Kidney (tissue), 14 donors: ENCODE measurements around the gene ADGRL3. TPM values are rescaled to one million over a fixed set of nuclear protein-coding genes. Genes with fewer than 3 reads are reported as not detected.

Experiments used
- DNase-seq, 5 donors: peaks; one replicate each; pipeline ENCODE4 v3.0.0-alpha.2; 2013 to 2020
- FAIRE-seq: peaks from 2 replicates; lab custom pipeline; 2012; peaks lifted over from hg19 to GRCh38; lab: Jason Lieb, UNC
- H3K27ac ChIP-seq, 2 donors: one replicate each; pipeline ENCODE4 v1.7.0; 2013; ENCODE audit warnings: low read depth in 2 of 2, low read length in 2 of 2, inconsistent platforms in 1 of 2
- H3K27me3 ChIP-seq: one replicate; pipeline ENCODE4 v1.7.1; 2013; ENCODE audit warnings: low read length, inconsistent platforms; ENCODE audit not compliant: control insufficient read depth, insufficient read depth
- H3K36me3 ChIP-seq, 3 donors: one replicate each; pipeline versions ENCODE4 v1.7.0 to v1.7.1; 2013; ENCODE audit warnings: low read length in 3 of 3, control low read depth in 1 of 3, inconsistent platforms in 1 of 3; ENCODE audit not compliant: insufficient read depth in 3 of 3, control insufficient read depth in 2 of 3
- H3K4me1 ChIP-seq, 3 donors: one replicate each; pipeline versions ENCODE4 v1.7.0 to v1.7.1; 2013; ENCODE audit warnings: low read length in 3 of 3, inconsistent platforms in 1 of 3, low read depth in 1 of 3; ENCODE audit not compliant: control insufficient read depth in 2 of 3, insufficient read depth in 2 of 3
- H3K4me3 ChIP-seq, 3 donors: one replicate each; pipeline versions ENCODE4 v1.7.0 to v1.8.1; 2013; ENCODE audit warnings: low read length in 3 of 3, control low read depth in 1 of 3, inconsistent platforms in 1 of 3
- H3K9ac ChIP-seq, 3 donors: one replicate each; pipeline versions ENCODE4 v1.7.0 to v1.7.1; 2013; ENCODE audit warnings: low read length in 3 of 3, control low read depth in 1 of 3, inconsistent platforms in 1 of 3
- H3K9me3 ChIP-seq, 3 donors: one replicate each; pipeline versions ENCODE4 v1.7.0 to v1.7.1; 2013; ENCODE audit warnings: low read length in 3 of 3, control low read depth in 1 of 3, inconsistent platforms in 1 of 3; ENCODE audit not compliant: control insufficient read depth in 2 of 3, insufficient read depth in 1 of 3
- intact Hi-C: fragments of 100-400 bp; cut with DNase I; formaldehyde crosslinking; loops from one replicate; pipeline ENCODE4 v1.11.1; 2022
- polyA plus RNA-seq: library from polyadenylated mRNA; stranded (reverse); fragments of 350-450 nt; fragmentation: Illumina TruSeq; extraction: RNeasy Lipid Tissue Mini Kit (QIAGEN cat#74804); gene quantifications from one replicate; pipeline ENCODE4 v1.2.3, GENCODE V29; 2014; ENCODE audit warnings: low read depth, low replicate concordance; ENCODE audit not compliant: insufficient read depth
- total RNA-seq: library from RNA; stranded (reverse); fragmentation: NEBNext Ultra II Directional; extraction: Animal tissue kit (Norgen Biotek cat#: 25700); gene quantifications from one replicate; pipeline ENCODE4 v1.2.1, GENCODE V29; 2021
- TF ChIP-seq, protein P1 (sequence below): IDR thresholded peaks from 3 replicates; pipeline ENCODE4 v1.5.1; 2012; ENCODE audit warnings: mild to moderate bottlenecking, moderate library complexity, borderline replicate concordance; ENCODE audit not compliant: insufficient read depth; ENCODE audit errors: extremely low read depth
- donor health status: control.
- donor health status: control.
- donor health status: control.
- donor health status: control.
- donor health status: control.
- donor health status: DM: yes; HTN: yes; CAD: no.
- donor health status: Normal renal cell carcinoma (clear cell type).

Gene ADGRL3
- total and polyA plus RNA-seq, 2 donors from 2014 or later, result 1.3 to 8.9 TPM

DNA sequence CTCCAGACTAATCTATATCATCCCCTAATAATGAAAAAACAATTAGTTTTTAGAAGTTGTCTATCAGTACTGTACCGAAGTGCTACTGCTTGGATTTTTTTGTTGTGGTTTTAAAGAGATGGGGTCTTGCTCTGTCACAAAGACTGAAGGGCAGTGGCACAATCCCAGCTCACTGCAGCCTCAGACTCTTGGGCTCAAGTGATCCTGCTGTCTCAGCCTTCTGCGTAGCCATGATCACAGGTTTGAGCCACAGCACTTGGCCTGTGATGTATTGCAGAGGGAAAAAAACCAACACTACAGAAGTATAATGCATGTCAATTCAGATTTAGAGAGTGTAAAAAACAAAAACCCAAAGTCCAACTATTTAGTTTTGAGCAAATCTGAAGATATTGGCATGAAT, 875.0 kb downstream of the ADGRL3 start:
- H3K4me3 ChIP-seq, result no peak overlapping the region
- H3K27me3 ChIP-seq, result no peaks in the 10 kb centered on the region
- H3K36me3 ChIP-seq, result no peaks in the 10 kb centered on the region
- FAIRE-seq (no peak), DNase-seq (peak in 1 of 5 donors; percentile 28)
- no peak overlapping the region for H3K27ac ChIP-seq
- TF ChIP-seq, protein P1, sequence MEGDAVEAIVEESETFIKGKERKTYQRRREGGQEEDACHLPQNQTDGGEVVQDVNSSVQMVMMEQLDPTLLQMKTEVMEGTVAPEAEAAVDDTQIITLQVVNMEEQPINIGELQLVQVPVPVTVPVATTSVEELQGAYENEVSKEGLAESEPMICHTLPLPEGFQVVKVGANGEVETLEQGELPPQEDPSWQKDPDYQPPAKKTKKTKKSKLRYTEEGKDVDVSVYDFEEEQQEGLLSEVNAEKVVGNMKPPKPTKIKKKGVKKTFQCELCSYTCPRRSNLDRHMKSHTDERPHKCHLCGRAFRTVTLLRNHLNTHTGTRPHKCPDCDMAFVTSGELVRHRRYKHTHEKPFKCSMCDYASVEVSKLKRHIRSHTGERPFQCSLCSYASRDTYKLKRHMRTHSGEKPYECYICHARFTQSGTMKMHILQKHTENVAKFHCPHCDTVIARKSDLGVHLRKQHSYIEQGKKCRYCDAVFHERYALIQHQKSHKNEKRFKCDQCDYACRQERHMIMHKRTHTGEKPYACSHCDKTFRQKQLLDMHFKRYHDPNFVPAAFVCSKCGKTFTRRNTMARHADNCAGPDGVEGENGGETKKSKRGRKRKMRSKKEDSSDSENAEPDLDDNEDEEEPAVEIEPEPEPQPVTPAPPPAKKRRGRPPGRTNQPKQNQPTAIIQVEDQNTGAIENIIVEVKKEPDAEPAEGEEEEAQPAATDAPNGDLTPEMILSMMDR, result no peak
- intact Hi-C loops, result no loop called here
- H3K9me3 ChIP-seq, result no peaks in the 10 kb centered on the region
- H3K9ac ChIP-seq, result no peak overlapping the region
- no peaks in the 10 kb centered on the region for H3K4me1 ChIP-seq

DNA sequence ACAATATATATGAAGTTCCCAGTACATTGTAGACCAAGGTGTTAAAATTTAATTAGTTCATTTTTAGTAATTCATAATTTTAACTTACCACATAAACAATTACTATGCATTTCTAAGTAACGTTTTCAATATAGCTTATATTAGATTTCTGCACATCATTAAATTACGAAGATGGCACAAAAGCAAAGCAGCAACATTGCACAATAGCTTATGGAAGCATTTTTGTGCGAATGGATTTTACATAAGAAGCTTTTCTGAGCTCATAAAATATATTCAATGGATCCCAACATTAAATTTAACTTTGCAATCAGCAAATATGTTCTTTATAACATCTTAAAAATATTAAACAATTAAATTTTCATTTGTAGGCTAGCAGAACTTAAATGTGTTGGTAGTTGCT, 875.4 kb downstream of the ADGRL3 start:
- Histone ChIP-seq H3K27me3 (no peaks in the 10 kb centered on the region), H3K36me3 (no peaks in the 10 kb centered on the region), H3K9ac (no peak overlapping the region), H3K27ac (no peak overlapping the region), H3K9me3 (no peaks in the 10 kb centered on the region), H3K4me3 (no peak overlapping the region), H3K4me1 (no peaks in the 10 kb centered on the region)
- TF ChIP-seq, protein P1, result no peak
- FAIRE-seq (no peak), DNase-seq (no peak)
- intact Hi-C loops, result no loop called here

DNA sequence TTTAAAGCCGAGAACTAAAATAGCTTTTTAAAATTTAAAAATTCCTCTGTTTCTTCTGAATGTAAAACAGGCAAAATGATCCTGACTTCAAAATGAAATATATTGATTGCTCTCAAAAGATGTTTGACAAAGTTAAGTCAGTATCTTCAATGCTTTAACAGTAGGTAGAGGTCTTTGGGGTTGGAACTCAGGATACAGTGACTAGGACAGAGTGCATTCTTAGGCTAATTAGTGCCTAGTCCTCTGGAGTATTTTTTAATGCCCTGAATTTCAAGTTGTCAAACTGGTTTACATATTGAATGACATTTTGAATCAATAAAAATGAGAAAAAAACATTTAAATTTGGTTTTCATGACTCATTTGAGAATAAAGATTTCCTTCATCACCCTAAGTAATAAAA, 877.3 kb downstream of the ADGRL3 start:
- Histone ChIP-seq H3K4me1 (no peaks in the 10 kb centered on the region), H3K36me3 (no peaks in the 10 kb centered on the region), H3K9me3 (no peaks in the 10 kb centered on the region), H3K9ac (no peak overlapping the region), H3K27ac (no peak overlapping the region), H3K27me3 (no peaks in the 10 kb centered on the region), H3K4me3 (no peak overlapping the region)
- TF ChIP-seq, protein P1, result no peak
- no peak for FAIRE-seq
- intact Hi-C loops, result no loop called here
- no peak for DNase-seq

DNA sequence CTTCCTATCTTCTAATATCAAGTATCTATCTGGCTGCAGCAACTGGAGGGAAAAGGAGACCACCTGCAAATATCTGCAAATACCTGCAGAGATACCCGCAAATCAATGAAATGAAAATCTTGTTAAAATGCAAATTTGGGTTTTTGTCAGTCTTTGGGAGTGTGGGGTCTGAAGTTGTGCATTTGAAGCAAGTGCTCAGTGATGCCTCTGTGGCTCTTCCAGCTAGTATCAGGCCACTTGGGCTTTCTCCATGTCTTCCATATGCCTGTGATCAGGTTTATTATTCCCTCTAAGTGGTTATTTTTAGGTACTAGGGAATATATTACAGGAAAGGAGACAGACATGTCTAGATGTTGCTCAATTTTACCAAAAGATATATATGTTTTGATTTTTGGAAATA, 880.3 kb downstream of the ADGRL3 start:
- H3K27ac ChIP-seq, result no peak overlapping the region
- H3K27me3 ChIP-seq, result no peaks in the 10 kb centered on the region
- intact Hi-C loops, result no loop called here
- TF ChIP-seq, protein P1, result no peak
- no peaks in the 10 kb centered on the region for H3K36me3 ChIP-seq
- no peak overlapping the region for H3K4me3 ChIP-seq
- H3K4me1 ChIP-seq, result no peaks in the 10 kb centered on the region
- FAIRE-seq (no peak), DNase-seq (no peak)
- H3K9ac ChIP-seq, result no peak overlapping the region
- no peaks in the 10 kb centered on the region for H3K9me3 ChIP-seq
